Measurements from ENCODE around the gene PHF11.

- no peak for TF ChIP-seq CTCF (IDR thresholded peaks at IDR 0.05)
- no peak for TF ChIP-seq POLR2A (IDR thresholded peaks at IDR 0.05; ENCODE audit: low read length)
- no peak for TF ChIP-seq MYC (IDR thresholded peaks at IDR 0.05; ENCODE audit: borderline replicate concordance, low read length)
- no peak for TF ChIP-seq REST (IDR thresholded peaks at IDR 0.05)
- no peak for TF ChIP-seq CHD2 (IDR thresholded peaks at IDR 0.05; ENCODE audit: low read length, partially characterized antibody)
- no peak for TF ChIP-seq MAZ (IDR thresholded peaks at IDR 0.05; ENCODE audit: borderline replicate concordance, low read depth, low read length)
- TF ChIP-seq CBX2 (IDR thresholded peaks at IDR 0.05; ENCODE audit: borderline replicate concordance, low read depth): no peak
- TF ChIP-seq RCOR1 (IDR thresholded peaks at IDR 0.05; ENCODE audit: low read depth, low read length): no peak
These were observed 23.6 kb upstream of the PHF11 start for GRCh38 chr13:49472186-49472585.
